Epithelial cell of proximal tubule (primary cell): Measurements from ENCODE around the gene SMAD2. TPM values are rescaled to one million over a fixed set of nuclear protein-coding genes. Genes with fewer than 3 reads are reported as not detected.
"Not testable (repeated sequence)": the region's sequence is repeated elsewhere in the genome, so short reads cannot be mapped to it uniquely, and the experiment has no call there.

Source experiments
- DNase-seq: peaks from one replicate; pipeline ENCODE4 v3.0.0-alpha.2; 2011; ENCODE audit warnings: low read depth
- H3K4me3 ChIP-seq: 2 replicates; pipeline ENCODE4 v1.5.1; 2011; ENCODE audit warnings: low read depth, mild to moderate bottlenecking, low read length
- CTCF ChIP-seq: conservative IDR thresholded peaks from 2 replicates; pipeline ENCODE4 v1.5.1; 2012; ENCODE audit warnings: low read depth, mild to moderate bottlenecking, low read length
- total RNA-seq: library from RNA; depleted of rRNA; stranded (reverse); fragments of >200 nt; gene quantifications from 2 replicates; pipeline ENCODE4 v1.2.3, GENCODE V29; 2015

Gene SMAD2
- total RNA-seq, 1 donor from 2014 or later, result 79.5 TPM

GRCh38 chr18:47830772-47831171, 99.7 kb downstream of the SMAD2 start:
- TF ChIP-seq CTCF, result no peak
- DNase-seq, result no peak
- no peak overlapping the region for H3K4me3 ChIP-seq

- DNase-seq, result no peak
- TF ChIP-seq CTCF, result no peak
- no peak overlapping the region for H3K4me3 ChIP-seq
These were observed 100.6 kb downstream of the SMAD2 start for GRCh38 chr18:47829831-47830230.

GRCh38 chr18:47828031-47828430, 102.4 kb downstream of the SMAD2 start:
- not testable (repeated sequence) for H3K4me3 ChIP-seq, DNase-seq

GRCh38 chr18:47826157-47827074, 104.0 kb downstream of the SMAD2 start:
- H3K4me3 ChIP-seq, result no peak overlapping the region
- no peak for DNase-seq
- no peak for TF ChIP-seq CTCF

- no peak for DNase-seq
- no peak for TF ChIP-seq CTCF
- no peak overlapping the region for H3K4me3 ChIP-seq
These were observed 109.1 kb downstream of the SMAD2 start for GRCh38 chr18:47821314-47821713.

- no peak for DNase-seq
- H3K4me3 ChIP-seq, result no peak overlapping the region
- TF ChIP-seq CTCF, result no peak
These were observed 112.7 kb downstream of the SMAD2 start for GRCh38 chr18:47817795-47818077.

GRCh38 chr18:47817017-47817794, 113.3 kb downstream of the SMAD2 start:
- DNase-seq, result no peak
- no peak overlapping the region for H3K4me3 ChIP-seq
- TF ChIP-seq CTCF, result no peak
